ENCODE data around the gene AGR3. TPM values are rescaled to one million over a fixed set of nuclear protein-coding genes. Genes with fewer than 3 reads are reported as not detected.

The AGR3 gene
- total RNA-seq, 4 donors from 2014 or later, result 3.4 TPM; not detected in 3

GRCh38 chr7:16826060-16826459 lies 55.7 kb downstream of the AGR3 start:
- intact Hi-C loops (cut with DNase I), result no loop called here
- H3K27me3 ChIP-seq, result no peaks in the 10 kb centered on the region
- no peak for DNase-seq
- H3K36me3 ChIP-seq, result no peaks in the 10 kb centered on the region
- TF ChIP-seq CTCF (IDR thresholded peaks at IDR 0.05) (no peak), POLR2A (IDR thresholded peaks at IDR 0.05) (no peak)
- H3K27ac ChIP-seq, result no peak overlapping the region
- H3K4me1 ChIP-seq, result no peaks in the 10 kb centered on the region
- no peak overlapping the region for H3K4me3 ChIP-seq
- H3K9me3 ChIP-seq, result no peaks in the 10 kb centered on the region

- no peak overlapping the region for H3K4me3 ChIP-seq
- H3K9me3 ChIP-seq, result no peaks in the 10 kb centered on the region
- no peaks in the 10 kb centered on the region for H3K27me3 ChIP-seq
- intact Hi-C loops (cut with DNase I), result no loop called here
- no peaks in the 10 kb centered on the region for H3K36me3 ChIP-seq
- WGBS, 2 donors, result 55 to 82% methylated on average over 3 of the region's 3 CpGs
- DNase-seq, result no peak
- no peak overlapping the region for H3K27ac ChIP-seq
- no peak for TF ChIP-seq POLR2A (IDR thresholded peaks at IDR 0.05)
- no peak for TF ChIP-seq CTCF (IDR thresholded peaks at IDR 0.05)
- peaks cover 0 to 8% (median 0%) of the 10 kb centered on the region in 3 donors for H3K4me1 ChIP-seq
Measured at GRCh38 chr7:16822029-16822428, 59.8 kb downstream of the AGR3 start.

- Histone ChIP-seq H3K27me3 (no peaks in the 10 kb centered on the region), H3K4me1 (peaks cover 0 to 18% (median 0%) of the 10 kb centered on the region in 3 donors), H3K27ac (no peak overlapping the region), H3K4me3 (no peak overlapping the region), H3K36me3 (no peaks in the 10 kb centered on the region), H3K9me3 (no peaks in the 10 kb centered on the region)
- no peak for DNase-seq
- 79 to 80% methylated on average over 3 of the region's 3 CpGs for WGBS, 2 donors
- intact Hi-C loops (cut with DNase I), result no loop called here
- TF ChIP-seq POLR2A (IDR thresholded peaks at IDR 0.05) (no peak), CTCF (IDR thresholded peaks at IDR 0.05) (no peak)
Measured at GRCh38 chr7:16818732-16819131, 63.1 kb downstream of the AGR3 start.

- Histone ChIP-seq H3K27ac (peak overlapping the region in 1 of 4 donors; percentile 44), H3K4me1 (peaks cover 0 to 18% (median 0%) of the 10 kb centered on the region in 3 donors), H3K9me3 (no peaks in the 10 kb centered on the region), H3K36me3 (no peaks in the 10 kb centered on the region), H3K4me3 (no peak overlapping the region), H3K27me3 (no peaks in the 10 kb centered on the region)
- intact Hi-C loops (cut with DNase I), result no loop called here
- TF ChIP-seq CTCF (IDR thresholded peaks at IDR 0.05) (no peak), POLR2A (IDR thresholded peaks at IDR 0.05) (no peak)
- no peak for DNase-seq
- WGBS, 2 donors, result 25 to 52% methylated on average over 1 of the region's 1 CpG
Measured at GRCh38 chr7:16817536-16817935, 64.2 kb downstream of the AGR3 start.

GRCh38 chr7:16816824-16817223 lies 65.0 kb downstream of the AGR3 start:
- Histone ChIP-seq H3K4me1 (peaks cover 0 to 18% (median 0%) of the 10 kb centered on the region in 3 donors), H3K4me3 (no peak overlapping the region), H3K9me3 (no peaks in the 10 kb centered on the region), H3K27me3 (no peaks in the 10 kb centered on the region), H3K36me3 (no peaks in the 10 kb centered on the region), H3K27ac (peak overlapping the region in 1 of 4 donors; percentile 46)
- no peak for DNase-seq
- intact Hi-C loops (cut with DNase I), result no loop called here
- 45 to 54% methylated on average over 2 of the region's 2 CpGs for WGBS, 2 donors
- TF ChIP-seq POLR2A (IDR thresholded peaks at IDR 0.05) (no peak), CTCF (IDR thresholded peaks at IDR 0.05) (no peak)

Data from esophagus squamous epithelium (tissue), 5 donors.